Activated CD8-positive, alpha-beta memory T cell treated with anti-CD3 and anti-CD28 coated beads for 36 hours (primary cell): Measurements from ENCODE around the gene TPP1. TPM values are rescaled to one million over a fixed set of nuclear protein-coding genes. Genes with fewer than 3 reads are reported as not detected.

ENCODE experiments used
- CTCF ChIA-PET: fragments of 350-600 bp; sonication (Branson Sonifier 250); formaldehyde crosslinking; loops from one replicate; lab custom pipeline; 2021; ENCODE audit warnings: antibody characterized with exemption; lab: Charles Lee
- POLR2A ChIA-PET: fragments of 350-600 bp; sonication (Branson Sonifier 250); formaldehyde crosslinking; loops from one replicate; lab custom pipeline; 2021; ENCODE audit warnings: antibody characterized with exemption; lab: Charles Lee
- total RNA-seq, 2 experiments: library from RNA; stranded (reverse); gene quantifications; one replicate each; pipeline ENCODE4 v1.2.3, GENCODE V29; 2021

Gene TPP1
- total RNA-seq, 2 experiments from 2014 or later = 44.7 to 50.5 TPM

DNA sequence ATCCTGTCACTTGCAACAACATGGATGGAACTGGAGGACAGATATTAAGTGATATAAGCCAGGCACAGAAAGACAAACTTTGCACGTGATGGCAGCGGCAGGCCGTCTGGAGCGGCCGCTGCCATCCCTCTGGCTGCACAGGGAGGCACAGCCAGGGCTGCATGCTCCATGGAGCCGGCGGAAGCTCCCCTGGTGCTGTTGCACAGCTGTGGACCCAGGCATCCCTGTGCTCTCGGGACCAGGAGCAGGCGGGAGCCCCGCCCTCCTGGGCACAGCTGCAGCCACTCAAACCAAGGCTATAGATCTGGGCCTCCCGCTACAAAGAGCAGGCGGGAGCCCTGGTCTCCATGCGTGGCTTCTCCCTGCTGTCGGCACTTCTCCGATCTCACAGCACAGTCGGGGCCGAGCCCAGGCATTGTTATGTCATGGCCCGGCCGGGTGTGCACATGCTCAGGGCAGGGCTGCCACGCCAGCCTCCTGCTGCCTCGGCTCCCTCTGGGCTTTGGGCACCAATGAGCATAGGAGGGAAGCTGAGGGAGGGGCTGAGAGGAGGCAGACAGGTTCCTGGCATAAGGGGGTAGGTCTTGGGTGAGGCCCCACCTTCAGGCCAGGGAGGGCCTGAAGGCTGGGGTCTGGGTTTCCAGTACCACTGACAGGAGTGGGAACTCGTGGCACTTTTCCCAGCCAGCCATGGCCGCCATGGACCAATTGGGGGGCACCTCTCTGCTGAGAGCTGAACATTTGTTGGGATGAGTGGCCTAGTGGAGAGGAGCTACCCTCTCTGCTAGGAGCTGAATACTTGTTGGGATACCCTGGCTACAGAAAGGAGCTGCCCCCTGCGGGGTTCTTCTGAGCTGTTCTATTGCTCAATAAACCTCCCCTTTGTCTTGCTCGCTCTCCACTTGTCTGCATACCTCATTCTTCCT lies 32.5 kb downstream of the TPP1 start:
- ChIA-PET POLR2A (no interaction called here), CTCF (no interaction called here)

DNA sequence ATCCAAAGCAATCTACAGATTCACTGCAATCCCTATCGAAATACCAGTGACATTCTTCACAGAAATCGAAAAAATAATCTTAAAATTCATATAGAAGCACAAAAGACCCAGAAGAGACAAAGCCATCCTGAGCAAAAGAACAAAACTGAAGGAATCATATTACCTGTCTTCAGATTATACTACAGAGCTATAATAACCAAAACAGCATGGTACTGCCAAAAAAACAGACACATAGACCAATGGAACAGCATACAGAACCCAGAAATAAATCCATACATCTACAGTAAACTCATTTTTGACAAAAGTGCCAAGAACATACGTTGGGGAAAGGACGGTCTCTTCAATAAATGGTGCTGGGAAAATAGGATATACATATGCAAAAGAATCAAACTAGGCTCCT lies 34.7 kb downstream of the TPP1 start:
- POLR2A ChIA-PET = no interaction called here
- CTCF ChIA-PET = no interaction called here

DNA sequence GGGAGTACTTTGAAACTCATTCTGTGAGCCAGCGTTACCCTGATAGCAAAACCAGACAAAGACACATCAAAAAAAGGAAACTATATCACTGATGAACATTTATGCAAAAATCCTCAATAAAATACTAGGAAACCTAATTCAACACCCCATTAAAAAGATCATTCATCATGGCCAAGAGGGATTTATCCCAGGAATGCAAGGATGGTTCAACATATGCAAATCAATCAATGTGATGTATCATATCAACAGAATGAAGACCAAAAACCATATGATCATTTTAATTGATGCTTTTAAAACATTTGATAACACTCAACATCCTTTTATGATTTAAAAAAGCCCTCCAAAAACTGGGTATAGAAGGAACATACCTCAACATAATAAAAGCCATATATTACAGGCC lies 35.6 kb downstream of the TPP1 start:
- ChIA-PET POLR2A (no interaction called here), CTCF (no interaction called here)

DNA sequence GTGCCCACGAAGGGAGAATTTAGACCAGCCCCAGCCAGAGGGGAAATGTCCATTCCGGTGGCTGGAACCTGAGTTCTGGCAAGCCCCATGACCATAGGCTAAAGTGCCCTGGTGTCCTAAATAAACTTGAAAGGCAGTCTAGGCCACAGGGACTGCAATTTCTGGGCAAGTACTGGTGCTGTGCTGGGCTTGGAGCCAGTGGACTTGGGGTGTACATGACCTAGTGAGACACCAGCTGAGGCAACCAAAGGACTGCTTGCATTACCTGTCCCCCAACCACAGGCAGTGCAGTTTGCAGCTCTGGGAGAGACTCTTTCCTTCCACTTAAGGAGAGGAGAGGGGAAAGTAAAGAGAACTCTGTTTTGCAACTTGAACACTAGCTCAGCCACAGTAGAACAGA lies 39.5 kb downstream of the TPP1 start:
- ChIA-PET CTCF (no interaction called here), POLR2A (no interaction called here)

DNA sequence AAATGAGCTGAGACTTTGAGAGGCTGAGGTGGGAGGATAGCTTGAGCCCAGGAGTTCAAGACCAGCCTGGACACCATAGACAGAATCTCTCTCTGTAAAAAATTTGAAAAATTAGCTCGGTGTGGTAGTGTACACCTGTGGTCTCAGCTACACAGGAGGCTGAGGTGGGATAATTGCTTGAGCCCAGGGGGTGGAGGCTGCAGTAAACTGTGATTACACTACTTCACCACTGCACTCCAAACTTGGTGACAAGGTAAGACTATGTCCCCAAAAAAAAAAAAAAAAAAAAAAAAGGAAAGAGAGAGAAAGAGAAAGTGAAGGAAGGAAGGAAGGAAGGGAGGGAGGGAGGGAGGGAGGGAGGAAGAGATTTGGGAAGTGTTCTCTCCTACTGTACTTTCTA lies 41.1 kb downstream of the TPP1 start:
- CTCF ChIA-PET = no interaction called here
- POLR2A ChIA-PET = no interaction called here

DNA sequence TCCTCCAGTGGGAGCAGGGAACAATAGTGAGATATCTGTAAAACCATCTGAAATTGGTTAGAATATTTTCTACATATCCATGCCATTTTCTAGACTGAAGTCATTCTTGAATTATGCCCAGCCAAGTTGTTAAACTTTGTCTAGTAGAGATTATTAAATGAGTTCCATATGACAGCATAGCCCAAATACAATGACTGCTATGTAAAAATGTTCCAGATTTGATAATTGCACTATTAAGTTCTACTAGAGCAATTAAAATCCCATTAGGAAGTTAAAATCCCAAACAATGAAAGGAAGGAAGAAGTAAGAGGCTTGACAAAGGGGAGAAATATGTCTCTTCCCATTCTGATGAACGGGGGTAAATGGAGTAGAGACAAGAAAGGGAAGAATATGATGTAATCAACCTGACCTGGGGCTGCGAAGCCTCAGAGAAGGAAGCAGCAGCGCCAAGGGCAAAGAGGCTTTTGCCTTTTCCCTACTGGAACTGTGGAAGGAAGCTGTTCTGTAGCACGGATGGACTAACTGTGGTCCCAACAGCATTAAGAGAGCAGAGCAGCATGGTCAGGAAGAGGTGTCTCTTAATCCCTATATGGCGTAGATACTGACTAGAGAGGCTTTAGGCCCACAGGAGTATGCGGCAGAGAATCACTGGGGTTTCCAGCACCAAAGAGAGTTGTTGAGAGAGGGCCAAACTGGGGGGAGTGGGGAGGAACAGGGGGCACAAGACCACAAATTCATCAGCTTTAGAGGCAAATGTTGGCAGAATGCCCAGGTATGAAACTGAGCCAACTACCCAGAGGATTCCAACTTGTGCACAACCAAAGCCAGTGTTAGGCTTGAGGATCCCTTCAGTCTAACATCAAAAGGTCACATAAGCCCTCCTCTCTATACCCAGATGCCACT lies 42.5 kb downstream of the TPP1 start:
- ChIA-PET POLR2A (no interaction called here), CTCF (no interaction called here)

DNA sequence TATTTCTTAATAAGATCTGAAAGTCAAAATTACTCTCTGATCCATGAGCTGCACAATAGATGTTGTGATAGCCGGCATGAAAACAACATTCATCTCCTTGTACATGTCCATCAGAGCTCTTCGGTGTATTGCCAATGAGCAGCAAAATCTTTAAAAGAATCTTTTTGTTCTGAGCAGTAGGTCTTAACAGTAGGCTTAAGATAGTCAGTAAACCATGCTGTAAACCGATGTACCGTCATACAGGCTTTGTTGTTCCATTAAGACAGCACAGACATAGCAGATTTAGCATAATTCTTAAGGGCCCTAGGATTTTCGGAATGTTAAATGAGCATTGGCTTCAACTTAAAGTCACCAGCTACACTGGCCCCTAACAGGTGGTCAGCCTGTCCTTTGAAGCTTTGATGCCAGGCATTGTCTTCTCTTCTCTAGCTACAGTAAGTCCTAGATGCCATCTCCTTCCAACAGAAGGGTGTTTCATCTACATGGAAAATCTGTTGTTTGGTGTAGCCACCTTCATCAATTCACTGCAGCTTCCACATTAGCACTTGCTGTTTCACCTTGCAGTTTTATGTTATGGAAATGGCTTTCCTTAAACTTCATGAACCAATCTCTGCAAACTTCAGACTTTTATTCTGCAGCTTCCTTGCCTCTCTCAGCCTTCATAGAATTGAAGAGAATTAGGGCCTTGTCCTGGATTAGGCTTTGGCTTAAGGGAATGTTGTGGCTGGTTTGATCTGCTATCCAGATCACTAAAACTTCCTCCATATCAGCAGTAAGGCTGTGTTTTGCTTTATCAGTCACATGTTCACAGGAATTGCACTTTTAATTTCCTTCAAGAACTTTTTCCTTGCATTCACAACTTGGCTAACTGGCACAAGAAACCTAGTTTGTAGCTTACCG lies 44.2 kb downstream of the TPP1 start:
- ChIA-PET CTCF (no interaction called here), POLR2A (interaction anchor here (0.7 kb wide), 1 partner anchor 62 kb away, joined by 3 read pairs; no protein-coding TSS in a partner anchor)

DNA sequence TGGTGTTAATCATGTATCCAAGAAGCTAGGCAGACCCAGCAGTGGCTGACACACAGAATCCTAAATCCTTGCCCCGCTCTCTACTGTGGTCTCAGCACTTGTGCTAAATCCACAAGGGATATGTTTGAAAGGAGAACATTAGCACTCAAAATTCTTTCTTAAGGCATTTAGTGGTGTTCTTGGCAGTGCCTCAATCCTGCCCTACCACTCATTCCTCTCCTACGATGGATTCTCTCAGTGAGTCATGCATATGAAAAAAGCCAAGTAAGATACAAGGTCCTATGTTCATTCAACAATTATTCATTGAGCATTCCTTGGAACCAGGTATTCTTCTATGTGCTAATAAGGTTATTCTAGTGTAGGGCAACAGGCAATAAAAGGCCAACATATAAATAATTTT lies 47.0 kb downstream of the TPP1 start:
- ChIA-PET CTCF (no interaction called here), POLR2A (no interaction called here)

DNA sequence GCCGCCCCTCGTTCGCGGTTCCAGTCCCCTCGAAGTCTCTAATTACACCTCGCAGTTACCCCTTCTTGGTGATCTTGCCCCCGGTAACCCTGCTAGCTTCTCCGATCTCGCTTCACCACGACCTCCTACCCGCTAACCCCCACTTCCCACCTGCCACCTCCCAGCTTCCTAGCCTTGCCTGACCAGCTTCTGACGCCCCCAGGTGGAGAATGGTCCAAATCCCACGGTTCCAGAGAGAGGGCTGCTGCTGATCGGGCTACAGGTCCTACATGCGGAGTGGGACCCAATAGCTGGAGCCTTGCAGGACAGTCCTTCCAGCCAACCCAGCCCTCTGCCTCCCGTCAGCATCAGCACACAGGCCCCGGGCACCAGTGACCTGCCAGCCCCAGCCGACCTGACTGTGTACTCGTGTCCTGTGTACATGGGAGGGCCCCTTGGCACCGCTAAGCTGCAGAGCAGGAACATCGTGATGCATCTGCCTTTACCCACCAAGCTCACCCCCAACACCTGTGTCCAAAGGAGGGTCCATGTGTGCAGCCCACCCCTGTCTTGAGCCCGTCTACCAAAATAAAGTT lies 47.7 kb downstream of the TPP1 start:
- CTCF ChIA-PET = interaction anchor here (0.8 kb wide), 1 partner anchor 11 kb away, joined by 3 read pairs; no protein-coding TSS in a partner anchor
- POLR2A ChIA-PET = no interaction called here

DNA sequence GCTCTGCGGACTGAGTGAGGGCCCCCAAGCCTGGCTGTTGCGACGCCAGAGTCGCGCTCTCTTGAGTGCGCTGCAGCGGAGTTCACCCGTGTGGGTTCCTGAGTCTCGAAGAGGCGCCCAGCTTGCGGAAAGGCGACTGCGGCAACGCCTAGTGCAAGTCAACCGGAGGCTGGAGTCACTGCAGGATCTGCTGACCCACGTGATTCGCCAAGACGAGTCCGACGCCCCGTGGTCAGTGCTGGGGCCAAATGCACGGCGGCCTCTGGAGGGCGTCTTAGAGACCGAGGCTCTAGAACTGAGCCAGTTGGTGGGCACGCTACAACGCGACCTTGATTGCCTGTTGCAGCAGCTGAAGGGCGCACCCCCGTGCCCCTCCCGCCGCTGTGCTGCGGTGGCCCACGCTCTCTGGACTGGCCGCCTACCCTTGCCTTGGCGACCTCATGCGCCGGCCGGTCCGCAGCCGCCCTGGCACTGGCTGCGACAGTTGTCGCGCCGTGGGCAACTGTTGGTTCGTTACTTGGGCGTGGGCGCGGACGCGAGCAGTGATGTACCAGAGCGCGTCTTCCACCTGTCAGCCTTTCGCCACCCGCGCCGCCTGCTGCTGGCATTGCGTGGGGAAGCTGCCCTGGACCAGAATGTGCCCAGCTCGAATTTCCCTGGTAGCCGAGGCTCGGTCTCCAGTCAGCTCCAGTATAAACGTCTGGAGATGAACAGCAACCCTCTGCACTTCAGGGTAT lies 48.4 kb downstream of the TPP1 start:
- CTCF ChIA-PET = interaction anchor here (0.8 kb wide), 1 partner anchor 11 kb away, joined by 3 read pairs; no protein-coding TSS in a partner anchor
- POLR2A ChIA-PET = no interaction called here

DNA sequence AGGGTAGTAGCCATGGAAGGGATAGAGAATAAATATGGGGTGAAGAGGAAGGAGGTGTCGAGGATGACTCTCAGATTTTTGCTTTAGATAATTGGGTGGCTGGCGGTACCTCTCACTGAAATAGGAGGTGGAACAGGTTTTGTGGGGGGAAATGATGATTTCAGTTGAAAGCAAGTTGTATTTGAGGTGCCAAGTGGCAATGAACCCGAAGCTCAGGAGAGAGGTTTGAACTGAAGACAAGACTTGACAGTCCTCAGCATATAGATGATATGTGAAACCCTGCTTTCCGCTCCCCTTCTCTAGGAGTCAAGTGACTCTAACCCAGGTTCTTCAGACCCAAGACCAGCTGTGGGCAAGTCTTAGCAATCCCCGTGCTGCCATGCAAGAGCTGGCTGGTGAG lies 49.5 kb downstream of the TPP1 start:
- CTCF ChIA-PET = no interaction called here
- POLR2A ChIA-PET = no interaction called here

DNA sequence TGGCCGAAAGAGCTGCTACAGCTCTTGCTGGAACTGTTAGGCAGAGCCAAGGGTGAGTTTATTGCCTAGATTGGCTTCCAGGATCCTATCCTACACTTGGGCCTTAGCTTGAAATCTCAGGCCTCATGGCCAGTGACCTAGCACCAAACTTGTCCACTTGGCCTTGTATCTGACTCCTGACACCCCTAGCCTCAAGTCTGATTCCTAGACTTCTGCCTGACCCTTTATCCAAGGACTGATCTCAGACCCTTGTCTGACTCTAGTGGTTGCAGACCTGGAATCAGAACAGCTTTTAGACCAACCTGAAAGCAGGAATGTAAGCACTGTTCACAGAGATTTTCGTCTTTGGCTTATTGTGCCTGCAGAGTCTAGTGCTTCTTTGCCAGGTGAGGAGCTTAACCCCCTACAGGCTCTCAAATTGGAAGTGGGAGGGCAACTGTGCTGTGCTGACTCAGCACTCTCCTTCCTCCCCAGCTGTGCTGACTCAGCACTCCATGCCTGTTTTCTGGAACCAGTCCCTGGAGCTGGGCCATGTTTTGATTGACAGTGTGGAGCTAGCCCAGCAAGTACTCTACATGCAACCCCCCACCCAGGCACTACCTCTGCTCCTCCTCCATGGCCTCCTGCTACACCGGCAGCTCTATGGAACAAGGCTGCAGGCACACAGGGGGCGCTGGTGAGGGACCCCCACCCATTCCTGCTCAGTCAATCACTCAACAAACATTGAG lies 50.9 kb downstream of the TPP1 start:
- CTCF ChIA-PET = interaction anchor here (0.6 kb wide), 1 partner anchor 69 kb away, joined by 3 read pairs; no protein-coding TSS in a partner anchor
- POLR2A ChIA-PET = no interaction called here

DNA sequence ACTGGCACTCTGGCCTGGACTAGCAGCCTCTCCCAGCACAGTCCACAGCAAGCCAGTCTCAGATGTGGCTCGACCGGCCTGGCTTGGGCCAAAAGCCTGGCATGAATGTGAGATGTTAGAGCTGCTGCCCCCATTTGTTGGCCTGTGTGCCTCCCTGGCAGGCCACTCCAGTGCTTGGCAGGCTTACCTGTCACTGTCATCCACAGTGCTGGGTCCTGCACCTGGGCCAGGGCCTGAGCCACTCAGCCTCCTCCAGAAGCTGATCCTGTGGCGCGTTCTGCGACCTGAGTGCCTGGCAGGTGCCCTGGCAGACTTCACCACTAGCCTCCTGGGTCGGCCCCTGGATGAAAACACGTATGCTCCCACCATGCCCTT lies 51.9 kb downstream of the TPP1 start:
- ChIA-PET CTCF (no interaction called here), POLR2A (no interaction called here)

DNA sequence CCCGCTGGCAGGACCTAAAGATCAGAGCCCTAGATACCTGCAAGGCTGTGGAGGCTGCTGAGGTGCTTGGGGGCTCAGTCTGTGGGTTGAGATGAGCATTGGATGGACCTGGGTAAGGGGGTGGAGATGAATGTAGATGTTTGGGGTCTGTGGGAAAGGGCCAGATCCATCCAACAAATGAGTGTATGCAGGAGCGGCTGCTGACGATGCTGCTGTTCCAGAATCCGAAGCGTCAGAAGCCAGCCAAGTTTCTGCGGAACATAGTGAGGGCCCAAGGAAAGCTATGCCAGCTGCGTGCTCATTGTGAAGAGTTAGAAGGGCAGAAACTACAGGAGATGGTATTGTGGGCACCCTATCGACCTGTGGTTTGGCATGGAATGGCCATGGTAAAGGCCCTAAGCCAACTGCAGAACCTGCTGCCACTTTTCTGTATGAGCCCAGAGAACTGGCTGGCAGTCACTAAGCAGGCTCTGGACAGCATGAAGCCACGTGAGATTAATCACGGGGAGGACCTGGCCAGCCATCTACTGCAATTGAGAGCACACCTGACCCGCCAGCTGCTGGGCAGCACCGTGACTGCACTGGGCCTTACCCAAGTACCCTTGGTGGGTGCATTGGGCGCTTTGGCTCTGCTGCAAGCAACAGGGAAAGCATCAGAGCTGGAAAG lies 52.4 kb downstream of the TPP1 start:
- ChIA-PET POLR2A (no interaction called here), CTCF (no interaction called here)

DNA sequence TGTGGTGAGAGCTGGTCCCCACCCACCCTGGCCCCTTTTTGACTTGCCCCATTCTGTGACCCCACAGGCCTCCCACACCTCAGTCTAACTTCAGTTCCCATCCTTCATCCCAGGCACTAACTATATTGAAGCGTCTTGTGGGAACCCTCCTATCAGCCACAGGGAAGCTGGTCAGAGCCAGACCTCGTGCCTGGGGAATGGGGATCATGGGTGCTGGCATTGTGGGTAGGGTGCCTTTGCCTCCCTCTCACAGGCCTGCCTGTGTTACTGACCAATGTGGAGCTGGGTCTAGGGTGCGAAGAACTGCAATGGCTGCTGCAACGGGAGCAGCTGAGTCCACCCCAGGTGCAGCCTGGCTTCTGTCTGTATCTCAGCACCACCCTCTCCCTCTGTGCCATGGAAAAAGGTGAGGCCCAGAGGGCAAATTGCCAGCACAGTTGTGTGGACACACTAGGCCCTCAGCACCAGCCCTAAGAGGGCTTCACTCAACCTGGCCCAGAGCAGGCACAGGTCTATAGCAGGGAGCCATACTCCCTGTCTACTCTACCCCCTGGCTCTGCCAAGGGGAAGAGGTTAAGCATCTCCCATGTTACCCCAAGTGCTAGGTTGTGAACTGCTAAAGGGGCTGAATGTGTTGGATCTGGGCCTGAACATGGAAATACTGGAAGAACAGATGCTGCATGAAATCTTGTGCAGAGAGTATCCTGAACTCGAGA lies 53.1 kb downstream of the TPP1 start:
- POLR2A ChIA-PET = no interaction called here

DNA sequence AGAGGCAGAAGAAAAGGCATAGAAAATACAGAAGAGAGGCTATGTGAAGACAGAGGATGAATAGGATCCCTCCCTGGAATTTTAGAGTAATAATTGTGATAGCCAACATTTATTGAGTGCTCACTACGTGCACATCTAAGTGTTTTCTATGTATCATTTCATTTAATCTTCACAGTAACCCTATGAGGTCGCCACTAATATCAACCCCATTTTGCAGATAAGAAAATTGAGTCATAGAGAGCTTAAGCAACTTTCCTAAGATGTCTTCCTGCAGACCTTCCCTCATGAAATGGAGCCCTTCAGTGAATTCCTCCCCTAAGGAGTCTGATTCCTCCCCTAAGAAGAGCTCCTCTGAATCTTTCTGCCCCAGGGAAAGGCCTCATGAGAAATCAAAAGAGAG lies 53.9 kb downstream of the TPP1 start:
- POLR2A ChIA-PET = no interaction called here
- CTCF ChIA-PET = interaction anchor here (1.2 kb wide), 1 partner anchor 15 kb away, joined by 3 read pairs; no protein-coding TSS in a partner anchor

More for the DNA sequence above, 53.1 kb downstream of the TPP1 start:
- CTCF ChIA-PET = interaction anchor here (1.2 kb wide), 1 partner anchor 16 kb away, joined by 3 read pairs; no protein-coding TSS in a partner anchor
